OCI-LY1 (cell line): Measurements from ENCODE around the gene AHDC1.

Experiments used
- EZH2 ChIP-seq: fragments of 200-600 bp; sonication (generic), shearing (Covaris generic); IDR thresholded peaks from 2 replicates; pipeline ENCODE4 v1.8.0; 2017; ENCODE audit warnings: borderline replicate concordance, mixed run types, mild to moderate bottlenecking, antibody characterized with exemption, low read length, moderate library complexity, mixed read lengths
- TF ChIP-seq, protein P1 (sequence below): fragments of 200-600 bp; sonication (generic), shearing (Covaris generic); IDR thresholded peaks from 2 replicates; pipeline ENCODE4 v1.5.1; 2017; ENCODE audit warnings: mild to moderate bottlenecking, antibody characterized with exemption, low read length, moderate library complexity, mixed read lengths

DNA sequence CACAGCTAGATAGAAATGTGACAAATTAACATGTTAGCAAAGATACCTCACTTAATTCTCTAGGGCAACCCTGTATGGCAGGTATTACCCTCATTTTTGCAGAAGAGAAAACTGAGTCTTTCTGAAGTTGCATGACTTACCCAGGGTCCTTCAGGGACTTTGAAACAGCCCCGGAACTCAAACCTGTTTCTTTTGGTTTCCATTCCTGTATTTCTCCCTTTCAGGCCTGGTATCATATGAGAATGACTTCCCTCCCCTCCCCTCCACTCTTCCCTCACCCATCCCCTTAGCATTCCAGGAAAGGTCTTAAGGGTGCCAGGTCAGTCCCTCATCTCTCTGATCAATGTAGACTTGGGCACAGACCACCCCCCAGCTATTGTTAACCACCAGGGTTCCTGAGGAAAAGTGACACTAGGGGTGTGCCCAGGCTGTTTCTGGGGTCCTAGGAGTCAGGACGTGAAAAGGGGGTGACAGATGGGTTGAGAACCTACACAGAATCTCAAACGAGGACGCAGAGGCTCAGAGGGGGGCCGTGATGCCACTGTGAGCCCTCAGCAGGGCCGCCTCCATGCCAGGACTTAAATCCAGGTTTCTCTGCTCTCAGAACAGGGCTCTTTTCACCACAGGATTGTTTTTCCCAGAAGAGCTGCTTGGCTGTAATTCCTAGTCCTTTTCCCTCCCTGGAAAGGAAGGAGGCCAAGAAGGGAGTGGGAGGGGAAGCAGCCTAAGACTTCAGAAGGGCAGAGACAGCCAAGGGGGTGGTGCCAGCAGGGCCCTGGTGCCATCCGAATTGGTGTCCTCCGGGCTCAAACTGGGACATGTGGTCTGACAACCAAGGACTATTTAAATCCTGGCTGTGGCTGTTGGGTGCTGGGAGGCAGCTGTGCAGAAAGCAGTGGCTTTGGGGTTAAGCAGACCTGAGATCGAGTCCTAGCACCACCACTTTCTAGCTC lies 111.9 kb downstream of the AHDC1 start:
- TF ChIP-seq, protein P1, sequence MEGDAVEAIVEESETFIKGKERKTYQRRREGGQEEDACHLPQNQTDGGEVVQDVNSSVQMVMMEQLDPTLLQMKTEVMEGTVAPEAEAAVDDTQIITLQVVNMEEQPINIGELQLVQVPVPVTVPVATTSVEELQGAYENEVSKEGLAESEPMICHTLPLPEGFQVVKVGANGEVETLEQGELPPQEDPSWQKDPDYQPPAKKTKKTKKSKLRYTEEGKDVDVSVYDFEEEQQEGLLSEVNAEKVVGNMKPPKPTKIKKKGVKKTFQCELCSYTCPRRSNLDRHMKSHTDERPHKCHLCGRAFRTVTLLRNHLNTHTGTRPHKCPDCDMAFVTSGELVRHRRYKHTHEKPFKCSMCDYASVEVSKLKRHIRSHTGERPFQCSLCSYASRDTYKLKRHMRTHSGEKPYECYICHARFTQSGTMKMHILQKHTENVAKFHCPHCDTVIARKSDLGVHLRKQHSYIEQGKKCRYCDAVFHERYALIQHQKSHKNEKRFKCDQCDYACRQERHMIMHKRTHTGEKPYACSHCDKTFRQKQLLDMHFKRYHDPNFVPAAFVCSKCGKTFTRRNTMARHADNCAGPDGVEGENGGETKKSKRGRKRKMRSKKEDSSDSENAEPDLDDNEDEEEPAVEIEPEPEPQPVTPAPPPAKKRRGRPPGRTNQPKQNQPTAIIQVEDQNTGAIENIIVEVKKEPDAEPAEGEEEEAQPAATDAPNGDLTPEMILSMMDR = no peak
- TF ChIP-seq EZH2 = no peak
